ENCODE measurements around the gene C6orf89. TPM values are rescaled to one million over a fixed set of nuclear protein-coding genes. Genes with fewer than 3 reads are reported as not detected.

C6orf89 gene
- total and polyA plus RNA-seq, 2 of the 13 experiments (the other 11 are each of a cell fraction or from before 2014, with no cell fraction given) = 22.1 to 32.2 TPM

- TF ChIP-seq, protein P1, sequence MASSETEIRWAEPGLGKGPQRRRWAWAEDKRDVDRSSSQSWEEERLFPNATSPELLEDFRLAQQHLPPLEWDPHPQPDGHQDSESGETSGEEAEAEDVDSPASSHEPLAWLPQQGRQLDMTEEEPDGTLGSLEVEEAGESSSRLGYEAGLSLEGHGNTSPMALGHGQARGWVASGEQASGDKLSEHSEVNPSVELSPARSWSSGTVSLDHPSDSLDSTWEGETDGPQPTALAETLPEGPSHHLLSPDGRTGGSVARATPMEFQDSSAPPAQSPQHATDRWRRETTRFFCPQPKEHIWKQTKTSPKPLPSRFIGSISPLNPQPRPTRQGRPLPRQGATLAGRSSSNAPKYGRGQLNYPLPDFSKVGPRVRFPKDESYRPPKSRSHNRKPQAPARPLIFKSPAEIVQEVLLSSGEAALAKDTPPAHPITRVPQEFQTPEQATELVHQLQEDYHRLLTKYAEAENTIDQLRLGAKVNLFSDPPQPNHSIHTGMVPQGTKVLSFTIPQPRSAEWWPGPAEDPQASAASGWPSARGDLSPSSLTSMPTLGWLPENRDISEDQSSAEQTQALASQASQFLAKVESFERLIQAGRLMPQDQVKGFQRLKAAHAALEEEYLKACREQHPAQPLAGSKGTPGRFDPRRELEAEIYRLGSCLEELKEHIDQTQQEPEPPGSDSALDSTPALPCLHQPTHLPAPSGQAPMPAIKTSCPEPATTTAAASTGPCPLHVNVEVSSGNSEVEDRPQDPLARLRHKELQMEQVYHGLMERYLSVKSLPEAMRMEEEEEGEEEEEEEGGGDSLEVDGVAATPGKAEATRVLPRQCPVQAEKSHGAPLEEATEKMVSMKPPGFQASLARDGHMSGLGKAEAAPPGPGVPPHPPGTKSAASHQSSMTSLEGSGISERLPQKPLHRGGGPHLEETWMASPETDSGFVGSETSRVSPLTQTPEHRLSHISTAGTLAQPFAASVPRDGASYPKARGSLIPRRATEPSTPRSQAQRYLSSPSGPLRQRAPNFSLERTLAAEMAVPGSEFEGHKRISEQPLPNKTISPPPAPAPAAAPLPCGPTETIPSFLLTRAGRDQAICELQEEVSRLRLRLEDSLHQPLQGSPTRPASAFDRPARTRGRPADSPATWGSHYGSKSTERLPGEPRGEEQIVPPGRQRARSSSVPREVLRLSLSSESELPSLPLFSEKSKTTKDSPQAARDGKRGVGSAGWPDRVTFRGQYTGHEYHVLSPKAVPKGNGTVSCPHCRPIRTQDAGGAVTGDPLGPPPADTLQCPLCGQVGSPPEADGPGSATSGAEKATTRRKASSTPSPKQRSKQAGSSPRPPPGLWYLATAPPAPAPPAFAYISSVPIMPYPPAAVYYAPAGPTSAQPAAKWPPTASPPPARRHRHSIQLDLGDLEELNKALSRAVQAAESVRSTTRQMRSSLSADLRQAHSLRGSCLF (CRISPR knock-in tag; IDR thresholded peaks at IDR 0.05; ENCODE audit: borderline replicate concordance) = no peak
- peak; percentile 79; the same call in 1 of the 2 replicates for TF ChIP-seq ZNF839 (CRISPR knock-in tag; IDR thresholded peaks at IDR 0.05; ENCODE audit: borderline replicate concordance)
- peak; percentile 80 for TF ChIP-seq ZNF160 (CRISPR knock-in tag; IDR thresholded peaks at IDR 0.05)
- peak; percentile 93; the same call in 1 of the 2 replicates for TF ChIP-seq ZNF788 (CRISPR knock-in tag; IDR thresholded peaks at IDR 0.05; ENCODE audit: borderline replicate concordance)
- TF ChIP-seq, protein P2, sequence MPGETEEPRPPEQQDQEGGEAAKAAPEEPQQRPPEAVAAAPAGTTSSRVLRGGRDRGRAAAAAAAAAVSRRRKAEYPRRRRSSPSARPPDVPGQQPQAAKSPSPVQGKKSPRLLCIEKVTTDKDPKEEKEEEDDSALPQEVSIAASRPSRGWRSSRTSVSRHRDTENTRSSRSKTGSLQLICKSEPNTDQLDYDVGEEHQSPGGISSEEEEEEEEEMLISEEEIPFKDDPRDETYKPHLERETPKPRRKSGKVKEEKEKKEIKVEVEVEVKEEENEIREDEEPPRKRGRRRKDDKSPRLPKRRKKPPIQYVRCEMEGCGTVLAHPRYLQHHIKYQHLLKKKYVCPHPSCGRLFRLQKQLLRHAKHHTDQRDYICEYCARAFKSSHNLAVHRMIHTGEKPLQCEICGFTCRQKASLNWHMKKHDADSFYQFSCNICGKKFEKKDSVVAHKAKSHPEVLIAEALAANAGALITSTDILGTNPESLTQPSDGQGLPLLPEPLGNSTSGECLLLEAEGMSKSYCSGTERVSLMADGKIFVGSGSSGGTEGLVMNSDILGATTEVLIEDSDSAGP (CRISPR knock-in tag; IDR thresholded peaks at IDR 0.05; ENCODE audit: borderline replicate concordance) = peak; percentile 97; the same call in 1 of the 2 replicates
- TF ChIP-seq RNF2 (conservative IDR thresholded peaks at IDR 0.05; ENCODE audit: low read depth) = peak; percentile 93
- 0 out of 2 replicates have a peak, but pooled peaks have one; percentile 59 for TF ChIP-seq ZNF296 (CRISPR knock-in tag; conservative IDR thresholded peaks at IDR 0.05)
- peak; percentile 82 for TF ChIP-seq ZNF264 (CRISPR knock-in tag; IDR thresholded peaks at IDR 0.05)
- TF ChIP-seq YEATS2 (CRISPR knock-in tag; IDR thresholded peaks at IDR 0.05; ENCODE audit: borderline replicate concordance) = peak; percentile 97
- peak; percentile 98 for TF ChIP-seq KDM5A (IDR thresholded peaks at IDR 0.05; ENCODE audit: borderline replicate concordance, low read length)
- no peak for TF ChIP-seq NAIF1 (CRISPR knock-in tag; IDR thresholded peaks at IDR 0.05; ENCODE audit: borderline replicate concordance)
- TF ChIP-seq, protein P3, sequence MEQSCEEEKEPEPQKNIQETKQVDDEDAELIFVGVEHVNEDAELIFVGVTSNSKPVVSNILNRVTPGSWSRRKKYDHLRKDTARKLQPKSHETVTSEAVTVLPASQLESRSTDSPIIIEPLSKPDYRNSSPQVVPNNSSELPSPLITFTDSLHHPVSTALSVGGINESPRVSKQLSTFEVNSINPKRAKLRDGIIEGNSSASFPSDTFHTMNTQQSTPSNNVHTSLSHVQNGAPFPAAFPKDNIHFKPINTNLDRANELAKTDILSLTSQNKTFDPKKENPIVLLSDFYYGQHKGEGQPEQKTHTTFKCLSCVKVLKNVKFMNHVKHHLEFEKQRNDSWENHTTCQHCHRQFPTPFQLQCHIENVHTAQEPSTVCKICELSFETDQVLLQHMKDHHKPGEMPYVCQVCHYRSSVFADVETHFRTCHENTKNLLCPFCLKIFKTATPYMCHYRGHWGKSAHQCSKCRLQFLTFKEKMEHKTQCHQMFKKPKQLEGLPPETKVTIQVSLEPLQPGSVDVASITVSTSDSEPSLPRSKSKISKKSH (CRISPR knock-in tag; IDR thresholded peaks at IDR 0.05; ENCODE audit: borderline replicate concordance) = peak; percentile 98
- peak; percentile 97; the same call in 1 of the 2 replicates for TF ChIP-seq NFKB2 (CRISPR knock-in tag; IDR thresholded peaks at IDR 0.05; ENCODE audit: borderline replicate concordance)
- TF ChIP-seq ZNF235 (CRISPR knock-in tag; IDR thresholded peaks at IDR 0.05; ENCODE audit: borderline replicate concordance) = 0 out of 2 replicates have a peak, but pooled peaks have one; percentile 70
- no peak; the same call in 1 of the 2 replicates for TF ChIP-seq NFIB (CRISPR knock-in tag; IDR thresholded peaks at IDR 0.05; ENCODE audit: borderline replicate concordance)
- TF ChIP-seq ZNF335 (CRISPR knock-in tag; IDR thresholded peaks at IDR 0.05) = peak; percentile 90
- TF ChIP-seq ATF2 (CRISPR knock-in tag; IDR thresholded peaks at IDR 0.05) = peak; percentile 76; the same call in 1 of the 2 replicates
- TF ChIP-seq IKZF1 (IDR thresholded peaks at IDR 0.05) = no peak
These were observed 11.1 kb upstream of the C6orf89 start, which contains the start of gene PPIL1 (continued) for GRCh38 chr6:36874443-36875249.

All from HepG2 (cell line).